ENCODE results near the gene EPHX1. TPM values are rescaled to one million over a fixed set of nuclear protein-coding genes. Genes with fewer than 3 reads are reported as not detected.
"Not testable (repeated sequence)": the region's sequence is repeated elsewhere in the genome, so short reads cannot be mapped to it uniquely, and the experiment has no call there.

EPHX1 gene
- total and polyA plus RNA-seq, 7 donors = 19.4 to 209 (median 95.8) TPM

DNA sequence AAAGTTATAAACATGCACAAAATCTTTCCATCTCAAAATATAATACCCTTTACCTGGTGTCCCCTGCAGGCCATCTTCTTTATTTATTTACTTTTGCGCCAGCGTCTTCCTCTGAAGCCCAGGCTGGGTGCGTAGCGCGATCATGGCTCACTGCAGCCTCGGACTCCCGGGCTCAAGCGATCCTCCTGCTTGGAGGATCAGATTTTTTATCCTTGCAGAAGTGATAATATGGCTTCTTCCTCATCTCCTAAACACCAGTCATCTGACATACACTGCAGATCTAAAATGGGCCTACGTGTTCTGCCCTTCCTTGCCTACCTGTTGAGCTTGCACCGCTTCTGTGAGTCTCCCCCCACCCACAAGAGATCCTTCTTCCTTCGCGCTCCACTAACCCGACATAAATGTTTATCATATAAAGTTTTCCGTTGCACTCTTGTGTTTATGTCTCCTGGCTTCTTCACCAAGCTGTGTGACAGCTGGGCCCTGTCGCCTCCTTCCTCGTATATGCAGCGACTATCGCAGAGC, 32.8 kb upstream of the EPHX1 start:
- Histone ChIP-seq H3K36me3 (ENCODE audit: insufficient read depth in 1 of 2, low read depth in 1 of 2) (peaks cover 0 to 5% of the 10 kb centered on the region in 2 donors), H3K4me1 (peaks cover 39% of the 10 kb centered on the region), H3K4me3 (peak overlapping the region; percentile 76), H3K9me3 (no peaks in the 10 kb centered on the region), H3K27me3 (ENCODE audit: insufficient read depth in 3 of 3, low read length in 2 of 3) (no peaks in the 10 kb centered on the region), H3K27ac (peak overlapping the region; percentile 89)
- TF ChIP-seq, protein P1, sequence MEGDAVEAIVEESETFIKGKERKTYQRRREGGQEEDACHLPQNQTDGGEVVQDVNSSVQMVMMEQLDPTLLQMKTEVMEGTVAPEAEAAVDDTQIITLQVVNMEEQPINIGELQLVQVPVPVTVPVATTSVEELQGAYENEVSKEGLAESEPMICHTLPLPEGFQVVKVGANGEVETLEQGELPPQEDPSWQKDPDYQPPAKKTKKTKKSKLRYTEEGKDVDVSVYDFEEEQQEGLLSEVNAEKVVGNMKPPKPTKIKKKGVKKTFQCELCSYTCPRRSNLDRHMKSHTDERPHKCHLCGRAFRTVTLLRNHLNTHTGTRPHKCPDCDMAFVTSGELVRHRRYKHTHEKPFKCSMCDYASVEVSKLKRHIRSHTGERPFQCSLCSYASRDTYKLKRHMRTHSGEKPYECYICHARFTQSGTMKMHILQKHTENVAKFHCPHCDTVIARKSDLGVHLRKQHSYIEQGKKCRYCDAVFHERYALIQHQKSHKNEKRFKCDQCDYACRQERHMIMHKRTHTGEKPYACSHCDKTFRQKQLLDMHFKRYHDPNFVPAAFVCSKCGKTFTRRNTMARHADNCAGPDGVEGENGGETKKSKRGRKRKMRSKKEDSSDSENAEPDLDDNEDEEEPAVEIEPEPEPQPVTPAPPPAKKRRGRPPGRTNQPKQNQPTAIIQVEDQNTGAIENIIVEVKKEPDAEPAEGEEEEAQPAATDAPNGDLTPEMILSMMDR (IDR thresholded peaks at IDR 0.05) = no peak
- 21 to 30% (median 22%) methylated on average over 18 of the region's 18 CpGs for WGBS, 3 donors
- intact Hi-C loops (cut with DNase I) = loop anchor here (5.0 to 10.0 kb wide), 3 partner anchors 35 to 198 kb away; partner anchors contain the start of gene EPHX1 (in 2 of the 2)
- DNase-seq = no peak
- peak; percentile 1 to 19 (median 10) for ATAC-seq

DNA sequence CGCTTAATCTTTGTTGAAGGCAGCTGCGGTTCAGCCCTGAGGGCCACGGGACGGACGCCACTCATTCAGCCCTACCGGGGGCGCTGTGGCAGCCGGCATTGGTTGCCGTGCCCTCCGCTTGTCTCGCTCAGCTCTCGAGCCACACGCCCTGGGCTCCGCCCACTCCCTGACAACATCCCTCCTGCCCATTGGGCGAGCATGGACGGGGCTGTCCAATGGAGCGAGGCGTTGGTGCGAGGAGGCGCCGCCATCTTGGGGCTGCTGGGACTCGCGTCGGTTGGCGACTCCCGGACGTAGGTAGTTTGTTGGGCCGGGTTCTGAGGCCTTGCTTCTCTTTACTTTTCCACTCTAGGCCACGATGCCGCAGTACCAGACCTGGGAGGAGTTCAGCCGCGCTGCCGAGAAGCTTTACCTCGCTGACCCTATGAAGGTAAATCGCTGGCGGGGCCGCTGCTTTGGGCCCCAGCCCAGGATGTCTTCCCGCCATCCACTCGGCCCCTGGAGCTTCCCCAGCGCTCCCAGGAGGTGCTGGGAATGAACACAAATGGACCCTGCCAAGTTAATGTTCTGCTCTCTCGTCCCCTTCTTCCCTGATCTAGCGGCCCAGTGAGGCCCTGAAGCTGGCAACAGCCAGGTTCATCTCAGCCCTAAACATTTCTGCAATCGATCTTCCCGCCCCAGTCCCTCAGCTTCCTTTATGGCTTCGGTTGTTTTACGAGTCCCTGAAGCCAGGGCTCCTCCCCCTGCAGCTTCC, 32.2 kb upstream of the EPHX1 start, which contains the start of gene SRP9:
Gene SRP9 (plus strand): TSS at position 244 of the 754 bp plus-strand sequence. CDS start 115 bp downstream, at position 359.
- H3K36me3 ChIP-seq (ENCODE audit: insufficient read depth in 1 of 2, low read depth in 1 of 2) = peaks cover 2 to 12% of the 10 kb centered on the region in 2 donors
- no peaks in the 10 kb centered on the region for H3K27me3 ChIP-seq (ENCODE audit: insufficient read depth in 3 of 3, low read length in 2 of 3)
- intact Hi-C loops (cut with DNase I) = loop anchor here (2.0 to 10.0 kb wide), 4 partner anchors 35 to 197 kb away; partner anchors contain the start of gene EPHX1 (in 2 of the 2)
- peak within 1 kb of the TSS; percentile 89 for H3K27ac ChIP-seq
- ATAC-seq (peak; percentile 99 to 100 (median 100)), DNase-seq (peak; percentile 99 to 100)
- H3K4me3 ChIP-seq = peak within 1 kb of the TSS; percentile 76
- 0% methylated on average over 40 to 46 of the region's 46 CpGs for WGBS, 3 donors
- H3K9me3 ChIP-seq = no peaks in the 10 kb centered on the region
- TF ChIP-seq, protein P1 (IDR thresholded peaks at IDR 0.05) = peak; percentile 82
- H3K4me1 ChIP-seq = peaks cover 40% of the 10 kb centered on the region

DNA sequence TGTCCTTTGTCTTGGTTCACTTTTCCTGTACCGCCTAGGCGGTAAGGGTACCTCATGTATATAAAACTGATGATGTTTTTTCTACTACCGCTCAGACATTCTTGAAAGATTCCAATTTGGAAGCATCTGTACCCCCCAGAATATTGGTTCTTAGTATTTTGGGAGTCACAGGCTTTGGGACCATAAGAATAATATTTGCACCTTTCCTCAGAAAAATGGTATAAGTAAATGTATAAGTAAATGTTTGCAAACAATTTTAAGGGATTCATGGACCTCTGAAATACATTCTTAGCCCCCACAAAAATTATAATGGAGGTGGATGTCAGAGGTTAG, 31.6 kb upstream of the EPHX1 start:
- no peak for ATAC-seq
- H3K4me1 ChIP-seq = peaks cover 45% of the 10 kb centered on the region
- WGBS, 3 donors = 0% methylated on average over 3 of the region's 3 CpGs

DNA sequence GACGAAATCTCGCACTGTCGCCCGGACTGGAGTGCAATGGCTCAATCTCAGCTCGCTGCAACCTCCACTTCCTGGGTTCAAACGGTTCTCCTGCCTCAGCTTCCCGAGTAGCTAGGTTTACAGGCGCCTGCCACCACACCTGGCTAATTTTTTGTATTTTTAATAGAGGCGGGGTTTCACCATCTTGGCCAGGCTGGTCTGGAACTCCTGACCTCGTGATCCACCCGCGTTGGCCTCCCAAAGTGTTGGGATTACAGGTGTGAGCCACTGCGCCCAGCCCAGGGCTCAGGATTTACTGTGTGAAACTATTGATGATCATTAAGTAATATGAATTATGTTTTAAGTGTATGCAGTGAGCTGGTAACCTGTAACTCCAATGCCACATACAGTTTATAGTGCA, 30.8 kb upstream of the EPHX1 start:
- not testable (repeated sequence) for ATAC-seq; H3K9me3 ChIP-seq; H3K27me3 ChIP-seq (ENCODE audit: insufficient read depth in 3 of 3, low read length in 2 of 3); DNase-seq
- 41 to 54% (median 46%) methylated on average over 13 of the region's 13 CpGs for WGBS, 3 donors
- Histone ChIP-seq H3K27ac (peak overlapping the region; percentile 89), H3K4me3 (peak overlapping the region; percentile 76), H3K4me1 (peaks cover 52% of the 10 kb centered on the region), H3K36me3 (ENCODE audit: insufficient read depth in 1 of 2, low read depth in 1 of 2) (peaks cover 3 to 25% of the 10 kb centered on the region in 2 donors)
- intact Hi-C loops (cut with DNase I) = loop anchor here (2.0 to 10.0 kb wide), 4 partner anchors 33 to 196 kb away; partner anchors contain the start of gene EPHX1 (in 2 of the 2)

More for the DNA sequence above, 31.6 kb upstream of the EPHX1 start:
- Histone ChIP-seq H3K27ac (peak overlapping the region; percentile 89), H3K36me3 (ENCODE audit: insufficient read depth in 1 of 2, low read depth in 1 of 2) (peaks cover 3 to 17% of the 10 kb centered on the region in 2 donors), H3K27me3 (ENCODE audit: insufficient read depth in 3 of 3, low read length in 2 of 3) (no peaks in the 10 kb centered on the region), H3K4me3 (peak overlapping the region; percentile 76), H3K9me3 (no peaks in the 10 kb centered on the region)
- TF ChIP-seq, protein P1 (IDR thresholded peaks at IDR 0.05) = no peak
- DNase-seq = no peak
- intact Hi-C loops (cut with DNase I) = loop anchor here (2.0 to 10.0 kb wide), 4 partner anchors 34 to 196 kb away; partner anchors contain the start of gene EPHX1 (in 2 of the 2)

DNA sequence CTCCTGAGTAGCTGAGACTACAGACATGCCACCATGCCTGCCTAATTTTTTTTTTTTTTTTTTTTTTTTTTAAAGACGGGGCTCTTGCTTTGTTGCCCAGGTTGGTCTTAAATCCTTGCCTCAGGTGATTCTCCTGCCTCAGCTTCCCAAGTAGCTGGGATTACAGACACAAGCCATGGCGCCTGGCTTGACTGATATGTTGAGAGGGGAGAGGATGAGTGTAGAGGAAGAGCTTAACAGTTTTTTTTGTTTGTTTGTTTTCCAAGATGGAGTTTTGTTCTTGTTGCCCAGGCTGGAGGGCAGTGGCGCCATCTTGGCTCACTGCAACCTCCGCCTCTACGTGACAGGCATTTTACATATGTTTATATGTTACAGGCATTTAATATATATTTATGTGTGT, 29.8 kb upstream of the EPHX1 start:
- ATAC-seq (no peak), DNase-seq (no peak)
- H3K4me1 ChIP-seq = peaks cover 52% of the 10 kb centered on the region
- H3K4me3 ChIP-seq = peak overlapping the region; percentile 76
- TF ChIP-seq, protein P1 (IDR thresholded peaks at IDR 0.05) = no peak
- WGBS, 3 donors = 81 to 92% (median 90%) methylated on average over 5 of the region's 5 CpGs
- H3K27ac ChIP-seq = peak overlapping the region; percentile 89
- H3K27me3 ChIP-seq (ENCODE audit: insufficient read depth in 3 of 3, low read length in 2 of 3) = no peaks in the 10 kb centered on the region
- H3K36me3 ChIP-seq (ENCODE audit: insufficient read depth in 1 of 2, low read depth in 1 of 2) = peaks cover 3 to 31% of the 10 kb centered on the region in 2 donors
- intact Hi-C loops (cut with DNase I) = no loop called here
- H3K9me3 ChIP-seq = no peaks in the 10 kb centered on the region
